H1 (cell line): Measurements from ENCODE around the gene PAXIP1. TPM values are rescaled to one million over a fixed set of nuclear protein-coding genes. Genes with fewer than 3 reads are reported as not detected.

Experiments
- CHD2 ChIP-seq: IDR thresholded peaks from 2 replicates; pipeline ENCODE4 v1.6.1; 2012; ENCODE audit warnings: low read length, improper control_type of control experiment
- CHD7 ChIP-seq: fragments of 300-600 bp; sonication (generic); IDR thresholded peaks from 2 replicates; pipeline ENCODE4 v1.7.1; 2012; ENCODE audit warnings: low read length, moderate library complexity, mild to moderate bottlenecking, inconsistent platforms; ENCODE audit not compliant: insufficient replicate concordance
- CTCF ChIP-seq, 3 experiments: IDR thresholded peaks; 1 replicate in 2 of 3; 2 replicates in 1 of 3; pipeline versions ENCODE4 v1.5.1 to v1.6.1; 2011; ENCODE audit warnings: low read length in 3 of 3, mild to moderate bottlenecking in 3 of 3, inconsistent platforms in 2 of 3, low read depth in 1 of 3, moderate library complexity in 1 of 3; ENCODE audit not compliant: insufficient read depth in 1 of 3; ENCODE audit errors: control extremely low read depth in 1 of 3
- RFX5 ChIP-seq: IDR thresholded peaks from 2 replicates; pipeline ENCODE4 v1.6.1; 2011; ENCODE audit warnings: low read depth, low read length, improper control_type of control experiment, borderline replicate concordance
- polyA plus RNA-seq, 7 experiments: library from polyadenylated mRNA; depleted of rRNA in 3 of 7; stranded (reverse) in 5 of 7; unstranded in 2 of 7; fragments of >200 nt in 5 of 7; fragments of 200-250 nt in 2 of 7; gene quantifications; 1 replicate in 5 of 7; 2 replicates in 1 of 7; 4 replicates in 1 of 7; pipeline versions ENCODE4 v1.2.1 to v1.2.3, GENCODE V29; 2011 to 2013; ENCODE audit warnings: missing spikeins in 2 of 7, mixed read lengths in 2 of 7
- total RNA-seq: library from RNA; stranded (reverse); fragmentation: NEBNext Ultra II Directional; extraction: Animal tissue kit (Norgen Biotek cat#: 25700); gene quantifications from 2 replicates; pipeline ENCODE4 v1.2.1, GENCODE V29; 2021

The PAXIP1 gene
- total and polyA plus RNA-seq, 2 of the 8 experiments (the other 6 are each of a cell fraction or from before 2014, with no cell fraction given), result 32.4 to 32.8 TPM

GRCh38 chr7:154985230-154985629 is 17.7 kb downstream of the PAXIP1 start (continued):
- TF ChIP-seq CHD2, result no peak
- no peak for TF ChIP-seq CHD7
- TF ChIP-seq RFX5, result no peak
- TF ChIP-seq CTCF (IDR thresholded peaks at IDR 0.05; ENCODE audit: control extremely low read depth in 1 of 3, insufficient read depth in 1 of 3, low read depth in 1 of 3, low read length in 3 of 3), result no peak
